ENCODE data around the gene DNER.
"Not testable (repeated sequence)": the region's sequence is repeated elsewhere in the genome, so short reads cannot be mapped to it uniquely, and the experiment has no call there.

The DNER gene

DNA sequence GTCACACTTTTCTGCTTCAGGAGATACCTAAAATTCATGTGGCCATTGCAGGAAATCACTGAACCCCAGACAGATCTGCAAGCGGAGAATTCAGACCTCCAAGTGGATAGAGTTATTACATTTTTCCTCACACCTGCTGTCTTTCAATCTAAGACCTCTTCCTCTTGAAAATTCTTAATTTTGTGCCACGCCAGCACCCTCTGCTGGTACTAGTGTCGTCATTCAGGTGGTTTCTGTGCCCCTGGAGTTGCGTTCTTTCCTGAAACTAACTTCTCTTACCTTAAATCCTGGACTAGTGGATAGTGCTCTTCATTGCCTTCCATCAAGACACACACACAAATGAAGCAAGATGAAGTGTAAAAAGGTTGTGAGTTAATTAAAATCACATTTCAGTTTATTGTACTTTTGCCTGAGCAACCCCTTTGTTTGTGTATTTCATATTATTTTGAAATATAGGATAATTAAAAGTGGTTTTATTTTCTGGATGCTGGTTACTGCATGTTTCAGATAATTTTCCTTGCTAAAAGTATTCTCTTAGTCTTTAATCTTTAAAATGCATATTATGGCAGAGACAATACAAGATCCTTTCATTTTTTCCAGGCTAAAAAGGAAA lies 1.6 kb upstream of the DNER start:
- DNase-seq (ENCODE audit: low read depth), result peak; percentile 71

DNA sequence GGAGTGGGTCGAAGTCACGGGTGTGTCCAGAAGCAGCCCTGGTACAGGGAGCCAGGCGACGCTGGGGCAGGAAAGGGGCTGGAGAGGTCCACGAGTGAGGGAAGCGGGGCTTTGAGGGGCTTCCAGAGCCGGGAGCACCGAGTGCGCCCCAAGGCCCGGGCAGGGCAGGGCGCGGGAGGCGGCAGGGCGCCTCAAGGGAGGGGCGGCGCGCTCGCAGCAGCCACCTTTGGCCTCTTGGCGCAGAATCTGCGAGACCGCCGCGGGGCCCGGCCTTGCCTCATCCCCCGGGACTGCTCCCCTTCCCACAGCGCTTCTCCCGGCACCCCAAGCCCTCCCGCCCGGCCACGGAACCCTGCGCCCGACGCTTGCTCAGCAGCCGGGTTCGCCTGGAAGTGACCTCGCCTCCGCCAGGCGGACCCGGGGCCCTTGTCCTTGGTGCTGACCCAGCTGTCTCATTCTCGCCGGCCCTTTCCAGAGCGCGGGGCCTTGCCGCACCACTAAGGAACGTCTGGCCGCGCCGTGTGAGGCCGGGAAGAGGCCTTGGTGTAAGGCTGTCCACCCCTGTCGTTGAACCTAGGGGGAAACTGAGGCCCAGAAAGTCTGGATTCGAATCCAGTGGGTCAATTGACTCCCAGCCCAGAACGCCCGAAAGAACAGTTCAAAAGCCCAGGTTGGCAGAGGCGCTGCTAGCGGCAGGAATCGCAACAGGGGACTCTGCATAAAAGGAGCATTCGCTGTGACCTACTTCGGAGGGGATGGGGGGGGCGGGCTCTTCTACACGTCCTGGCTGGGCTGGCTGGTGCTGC lies 584 bp upstream of the DNER start:
- peak; percentile 85 for DNase-seq (ENCODE audit: low read depth)

DNA sequence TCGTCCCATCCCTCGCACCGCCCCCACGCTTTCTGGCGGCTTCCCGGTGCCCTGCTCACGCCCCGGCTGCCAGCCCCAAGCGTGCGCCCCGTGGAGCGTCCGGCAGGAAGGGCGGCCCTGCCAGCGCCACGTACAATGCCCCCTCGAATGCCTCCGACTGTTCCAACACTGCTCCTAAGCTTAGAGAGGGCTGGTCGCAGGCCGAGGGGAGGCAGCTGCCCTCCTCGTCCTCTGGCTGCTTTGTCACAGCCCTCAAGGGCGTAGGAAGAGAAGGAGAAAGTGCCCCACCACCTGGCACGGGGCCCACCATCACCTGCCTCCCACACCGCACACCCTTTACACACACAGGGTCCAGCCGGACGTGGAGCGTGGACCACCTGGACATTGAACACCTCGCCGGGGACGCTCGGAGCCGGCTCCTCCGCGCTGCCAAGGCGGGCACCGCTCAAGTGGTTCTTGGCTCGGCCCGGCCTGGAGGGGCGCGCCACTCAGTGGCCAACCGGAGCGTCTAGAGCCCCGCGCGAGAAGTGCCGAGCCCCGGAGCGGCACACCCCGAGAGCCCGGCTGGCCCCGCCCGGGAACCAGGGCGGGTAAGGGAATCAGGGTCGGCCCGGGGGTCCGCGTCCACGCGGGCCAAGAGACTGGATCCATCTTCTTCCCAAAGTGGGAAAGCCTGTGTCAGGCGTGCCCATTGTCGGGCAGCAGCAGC lies 830 bp downstream of the DNER start:
- peak; percentile 76 for DNase-seq (ENCODE audit: low read depth)

DNA sequence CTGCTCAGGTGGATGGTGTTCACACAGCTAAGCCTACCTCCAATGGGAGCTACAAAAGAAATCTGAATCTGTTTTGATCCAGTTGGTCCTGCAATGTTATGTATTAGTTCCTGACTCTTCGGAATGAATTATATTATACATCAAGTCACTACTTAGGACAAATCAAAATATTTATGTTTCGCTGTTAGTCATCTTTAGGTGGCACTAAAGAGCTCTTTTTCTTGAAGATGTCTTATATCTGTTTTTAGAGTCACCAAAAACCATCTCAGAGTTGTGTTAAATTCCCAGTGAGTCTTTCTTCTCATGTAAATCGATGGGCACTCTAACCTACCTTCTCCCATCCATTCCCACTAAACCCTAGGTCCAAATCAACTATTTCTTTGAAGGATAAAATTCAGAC lies 2.2 kb downstream of the DNER start:
- DNase-seq (ENCODE audit: low read depth), result peak; percentile 62

DNA sequence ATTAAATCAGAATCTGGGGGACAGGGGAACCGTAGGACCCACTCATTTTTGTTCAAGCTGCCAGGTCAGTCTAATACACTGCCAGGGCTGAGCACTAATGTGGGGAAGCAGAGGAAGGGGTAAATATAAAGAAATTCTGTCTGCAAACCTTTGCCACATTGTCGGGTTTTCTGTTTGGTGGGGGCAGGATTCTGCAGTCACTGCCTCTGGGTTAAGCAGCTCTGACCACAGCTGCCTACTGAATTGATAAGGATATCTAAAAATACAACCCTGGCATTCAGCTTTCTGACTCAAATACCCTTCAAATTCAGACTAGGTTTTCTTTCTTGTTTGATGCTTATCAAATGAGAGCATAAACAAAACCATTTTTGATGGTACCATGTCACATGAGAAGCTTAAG lies 6.0 kb downstream of the DNER start:
- DNase-seq (ENCODE audit: low read depth), result no peak

DNA sequence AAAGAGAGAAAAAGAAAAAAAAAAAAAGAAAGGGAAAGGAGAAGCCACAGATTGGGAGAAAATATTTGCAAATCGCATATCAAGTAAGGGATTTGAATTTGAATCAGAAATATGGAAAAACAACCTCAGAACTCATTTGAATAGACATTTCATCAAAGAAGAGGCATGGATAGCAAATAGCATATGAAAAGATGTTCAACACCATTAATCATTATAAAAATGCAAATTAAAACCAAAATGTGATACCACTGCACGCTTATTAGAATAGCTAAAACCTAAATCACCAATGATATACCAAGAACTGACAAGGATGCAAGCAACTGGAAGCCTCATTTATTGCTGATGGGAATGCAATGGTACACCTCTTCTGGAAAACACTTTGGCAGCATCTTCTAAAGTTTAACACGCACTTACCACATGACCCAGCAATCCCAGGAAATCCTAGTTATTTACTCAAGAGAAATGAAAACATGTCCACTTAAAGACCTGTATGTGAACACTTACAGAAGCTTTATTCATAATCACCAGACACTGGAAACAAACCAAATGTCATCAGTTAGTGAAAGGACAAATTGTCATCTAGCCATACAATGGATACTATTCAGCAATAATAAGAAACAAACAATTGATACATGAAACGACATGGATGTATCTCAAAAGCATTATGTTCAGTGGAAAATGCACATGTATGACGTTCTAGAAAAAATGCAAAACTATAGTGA lies 10.3 kb downstream of the DNER start:
- no peak for DNase-seq (ENCODE audit: low read depth)

DNA sequence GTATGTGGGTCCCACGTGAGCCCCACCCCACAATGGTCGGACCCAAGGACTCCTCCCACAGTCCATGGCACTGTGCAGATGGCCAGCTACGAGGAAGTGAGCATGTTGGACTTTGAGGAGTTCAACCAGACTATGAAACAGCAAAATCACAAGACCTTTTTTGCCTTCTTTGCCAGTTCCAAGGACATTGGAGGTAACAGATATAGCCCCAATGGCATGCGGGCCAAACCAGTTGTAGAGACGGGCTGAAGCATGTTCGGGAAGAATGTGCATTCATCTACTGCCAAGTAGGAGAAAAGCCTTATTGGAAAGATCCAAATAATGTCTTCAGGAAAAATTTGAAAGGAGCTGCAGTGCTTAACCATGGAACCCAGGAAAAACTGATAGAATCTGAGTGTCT lies 12.6 kb downstream of the DNER start:
- DNase-seq (ENCODE audit: low read depth), result no peak

DNA sequence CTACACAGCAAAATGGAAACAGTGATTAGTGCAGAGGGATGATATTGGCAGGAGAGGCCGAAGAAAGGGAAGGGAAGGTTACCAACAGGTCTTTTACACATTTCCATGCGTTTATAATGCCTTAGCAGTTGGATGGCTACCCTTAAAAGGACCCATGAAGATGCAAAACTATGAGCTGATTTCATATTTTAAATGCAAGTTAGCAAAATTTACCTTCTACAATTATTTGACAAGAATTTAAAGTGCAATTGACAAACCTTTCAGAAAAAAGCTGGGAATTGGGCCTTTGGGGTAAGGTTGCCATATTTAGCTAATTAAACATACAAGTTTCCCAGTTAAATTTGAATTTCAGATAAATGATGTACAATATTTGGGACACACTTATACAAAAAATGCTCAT lies 13.3 kb downstream of the DNER start:
- DNase-seq (ENCODE audit: low read depth), result no peak

DNA sequence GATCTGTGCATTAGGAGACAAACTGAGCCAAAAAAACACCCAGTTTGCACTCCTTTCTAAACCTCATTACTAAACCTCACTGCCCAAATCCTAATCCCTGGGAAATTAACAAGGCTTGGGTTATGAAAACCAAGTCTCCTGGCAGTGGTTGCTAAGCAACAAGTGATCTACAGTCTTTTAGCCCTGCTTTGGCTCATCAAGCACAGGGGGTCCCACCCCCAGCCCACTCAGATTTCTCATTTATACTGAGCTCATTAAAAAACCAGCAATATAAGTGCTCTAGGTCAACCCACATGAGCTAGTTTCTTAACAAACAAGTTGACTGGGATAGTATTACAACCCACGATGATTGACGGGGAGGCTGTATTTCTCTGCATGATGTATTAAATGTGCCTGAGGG lies 18.4 kb downstream of the DNER start:
- DNase-seq (ENCODE audit: low read depth), result no peak

DNA sequence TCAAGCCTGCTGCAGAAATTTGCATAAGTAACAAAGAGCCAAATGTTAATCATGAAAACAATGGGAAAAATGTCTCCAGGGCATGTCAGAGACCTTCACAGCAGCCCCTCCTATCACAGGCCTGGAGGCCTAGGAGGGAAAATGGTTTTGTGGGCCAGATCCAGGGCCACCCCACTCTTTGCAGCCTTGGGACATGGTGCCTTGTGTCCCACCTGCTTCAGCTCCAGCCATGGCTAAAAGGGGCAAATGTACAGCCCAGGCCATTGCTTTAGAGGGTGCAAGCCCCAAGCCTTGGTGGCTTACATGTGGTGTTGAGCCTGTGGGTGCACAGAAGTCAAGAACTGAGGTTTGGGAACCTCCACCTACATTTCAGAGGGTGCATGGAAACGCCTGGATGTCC lies 20.5 kb downstream of the DNER start:
- DNase-seq (ENCODE audit: low read depth), result not testable (repeated sequence)

DNA sequence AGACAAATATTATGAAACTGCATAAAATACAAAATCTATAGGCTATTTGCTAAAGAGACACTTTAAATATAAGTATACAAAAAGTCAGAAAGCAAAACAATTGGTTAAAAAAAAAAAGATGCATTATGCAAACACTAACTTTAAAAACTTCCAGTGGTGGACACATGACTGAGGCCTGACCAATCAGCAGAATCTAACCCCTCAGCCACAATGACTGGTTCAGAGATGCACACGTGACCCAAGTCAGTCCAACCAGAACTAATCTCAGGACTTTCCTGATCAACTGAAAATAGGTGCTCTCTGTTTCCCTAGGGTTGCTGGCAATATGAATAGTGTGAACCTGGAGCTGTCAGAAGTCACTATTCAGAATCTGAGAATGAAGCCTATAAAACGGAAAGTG lies 22.7 kb downstream of the DNER start:
- DNase-seq (ENCODE audit: low read depth), result no peak

DNA sequence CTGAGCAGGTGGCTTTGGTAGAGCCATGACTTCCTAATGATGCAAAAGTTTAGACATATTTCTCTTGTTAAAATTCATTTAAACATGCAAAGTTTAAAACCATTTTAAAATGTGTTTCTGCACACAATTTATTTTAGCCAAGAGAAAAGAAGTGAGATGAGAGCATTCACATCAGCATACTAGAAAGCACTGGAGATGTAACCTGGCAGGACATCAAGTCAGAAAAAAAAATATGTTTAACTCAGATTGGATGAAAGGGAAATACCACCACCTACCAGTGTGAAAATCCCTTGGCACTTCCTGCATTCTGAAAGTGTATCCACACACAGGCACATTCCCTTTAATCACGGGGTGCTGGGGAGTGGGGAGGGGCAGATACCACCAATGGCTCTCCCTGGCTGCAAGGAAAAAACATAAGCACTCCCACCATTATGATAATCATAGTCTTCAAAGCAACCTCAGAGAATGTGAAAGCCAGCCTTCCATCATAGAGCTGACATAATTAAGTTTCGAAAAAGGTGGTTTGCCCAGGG lies 25.0 kb downstream of the DNER start:
- no peak for DNase-seq (ENCODE audit: low read depth)

DNA sequence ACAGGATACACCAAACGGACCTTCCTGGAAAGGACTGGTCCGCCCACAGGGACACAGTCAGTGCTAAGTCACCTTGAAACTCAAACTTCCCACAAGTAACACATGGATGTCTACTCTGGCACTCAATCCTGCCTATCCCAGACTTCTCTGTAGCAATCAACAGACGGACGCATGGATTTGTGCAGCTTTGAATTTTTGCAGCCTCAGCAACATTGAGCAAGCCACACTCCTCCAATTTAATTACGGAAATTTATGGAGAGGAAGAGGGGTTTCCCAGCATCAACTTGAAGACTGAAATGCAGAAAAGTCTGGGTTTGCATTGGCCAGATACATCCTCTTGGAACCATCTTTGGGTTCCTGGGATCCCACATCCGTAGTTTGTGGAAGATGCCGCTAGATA lies 26.2 kb downstream of the DNER start:
- DNase-seq (ENCODE audit: low read depth), result no peak

DNA sequence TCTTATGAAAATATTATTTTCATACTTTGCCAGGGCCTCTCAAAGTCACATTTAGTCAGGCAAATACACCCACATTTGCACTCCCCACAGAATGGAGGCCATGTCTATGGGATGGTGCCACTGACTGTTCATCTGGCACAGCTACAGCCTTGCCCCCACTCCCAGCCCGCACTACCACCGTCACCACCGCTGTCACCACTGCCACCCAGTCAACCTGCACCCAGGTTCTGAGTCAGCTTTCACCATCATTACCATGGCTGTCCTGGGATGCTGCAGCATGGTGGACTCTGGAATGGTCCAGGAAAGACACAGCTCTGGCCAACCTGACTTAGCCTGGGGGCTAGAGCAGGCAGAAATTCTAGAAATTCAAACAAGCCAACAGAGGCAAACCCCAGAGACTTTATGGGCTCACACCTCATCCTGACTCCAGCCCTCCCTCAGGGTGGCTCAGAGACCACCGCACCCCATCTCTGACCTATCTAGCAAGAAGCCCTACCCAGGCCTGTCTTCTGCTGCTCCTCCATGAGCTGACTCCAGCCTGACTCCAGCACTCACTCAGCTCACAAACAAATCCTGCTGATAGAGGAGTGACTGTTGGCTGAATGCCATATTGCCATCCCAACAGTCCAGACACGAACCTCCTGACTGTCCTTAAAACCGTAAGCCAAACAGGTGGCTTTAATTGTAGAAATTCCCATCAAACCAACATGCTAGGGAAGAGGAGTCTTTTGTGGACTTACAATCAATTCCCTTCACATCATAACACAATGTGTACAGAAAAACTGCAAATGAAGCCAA lies 28.0 kb downstream of the DNER start:
- no peak for DNase-seq (ENCODE audit: low read depth)

DNA sequence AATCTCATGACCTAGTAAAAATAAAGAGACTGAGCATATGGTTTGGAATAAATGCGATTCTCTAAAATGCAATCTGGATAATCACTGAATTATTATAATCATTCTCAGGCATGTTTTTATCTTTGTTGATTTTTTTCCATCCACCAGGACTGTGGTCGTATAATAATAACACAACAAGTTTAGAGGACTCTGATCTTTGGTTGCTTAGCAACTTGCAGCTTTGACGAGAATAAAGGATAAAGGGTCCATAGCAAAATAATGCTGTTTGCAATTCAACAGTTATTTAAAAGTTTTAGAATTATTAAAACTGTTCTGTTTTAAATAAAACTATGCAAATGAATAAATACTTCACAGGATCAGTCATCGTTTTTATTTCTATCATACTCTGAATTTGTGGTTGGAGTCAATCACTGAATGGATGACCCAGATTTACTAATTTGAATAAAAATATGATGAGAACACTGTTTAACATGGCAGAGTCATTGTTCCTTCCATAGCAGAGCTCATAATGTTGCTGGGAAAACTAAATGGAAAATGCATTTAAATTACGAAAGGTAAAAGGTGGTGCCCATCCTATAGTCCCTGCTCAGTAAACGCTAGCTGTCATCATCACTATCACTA lies 29.3 kb downstream of the DNER start:
- DNase-seq (ENCODE audit: low read depth), result no peak

DNA sequence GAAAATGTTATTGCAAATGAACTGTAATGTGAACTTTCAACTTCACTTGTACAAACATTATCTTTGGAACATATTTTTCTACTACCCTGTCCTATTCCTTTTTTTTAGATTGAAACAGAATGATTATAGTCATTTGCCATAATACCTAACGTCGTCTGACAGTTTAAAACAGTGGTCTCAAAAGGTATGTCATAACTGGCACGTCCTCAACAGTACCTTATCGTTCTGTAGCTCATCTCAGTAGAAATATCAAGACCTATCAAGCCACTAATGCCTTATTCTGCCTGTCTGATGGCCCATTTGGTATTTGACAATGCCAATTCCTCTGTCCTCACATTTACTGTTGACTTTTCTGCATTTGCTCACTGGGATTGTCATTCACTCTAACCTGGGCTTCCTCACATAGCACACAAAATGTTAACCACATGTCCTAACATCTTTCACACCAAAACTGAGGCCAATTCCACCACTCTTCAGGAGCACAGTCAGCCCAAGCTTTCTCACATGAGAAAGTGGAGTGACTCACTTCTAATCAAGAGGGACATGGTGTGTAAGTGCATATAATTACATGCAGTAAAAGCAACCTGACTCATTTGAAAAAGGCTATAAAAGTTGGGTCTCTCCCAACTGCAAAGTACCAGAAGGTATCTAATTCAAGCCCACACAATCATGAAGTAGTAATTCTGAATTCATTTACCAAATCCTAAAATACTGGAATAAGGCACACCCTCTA lies 34.8 kb downstream of the DNER start:
- peak; percentile 58 for DNase-seq (ENCODE audit: low read depth)

DNA sequence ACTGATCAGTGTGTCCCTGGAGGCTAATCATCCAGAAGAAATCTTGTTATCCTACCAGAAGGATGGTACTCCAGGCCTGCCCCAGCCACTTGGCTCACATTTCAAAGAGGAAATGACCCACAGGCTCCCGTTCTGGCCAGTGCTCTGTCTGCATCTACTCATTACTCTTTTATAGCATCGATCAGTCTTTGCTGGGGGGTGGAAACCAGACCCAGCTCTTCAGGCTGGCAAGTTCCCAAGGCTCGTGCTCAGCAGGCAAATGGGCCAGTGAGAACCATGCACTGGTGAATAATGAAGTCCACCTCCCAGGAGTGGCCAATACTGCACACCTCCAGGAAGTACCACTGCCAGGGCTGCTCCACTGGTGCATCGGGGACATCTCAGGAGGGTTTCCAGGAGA lies 38.8 kb downstream of the DNER start:
- DNase-seq (ENCODE audit: low read depth), result peak; percentile 21

DNA sequence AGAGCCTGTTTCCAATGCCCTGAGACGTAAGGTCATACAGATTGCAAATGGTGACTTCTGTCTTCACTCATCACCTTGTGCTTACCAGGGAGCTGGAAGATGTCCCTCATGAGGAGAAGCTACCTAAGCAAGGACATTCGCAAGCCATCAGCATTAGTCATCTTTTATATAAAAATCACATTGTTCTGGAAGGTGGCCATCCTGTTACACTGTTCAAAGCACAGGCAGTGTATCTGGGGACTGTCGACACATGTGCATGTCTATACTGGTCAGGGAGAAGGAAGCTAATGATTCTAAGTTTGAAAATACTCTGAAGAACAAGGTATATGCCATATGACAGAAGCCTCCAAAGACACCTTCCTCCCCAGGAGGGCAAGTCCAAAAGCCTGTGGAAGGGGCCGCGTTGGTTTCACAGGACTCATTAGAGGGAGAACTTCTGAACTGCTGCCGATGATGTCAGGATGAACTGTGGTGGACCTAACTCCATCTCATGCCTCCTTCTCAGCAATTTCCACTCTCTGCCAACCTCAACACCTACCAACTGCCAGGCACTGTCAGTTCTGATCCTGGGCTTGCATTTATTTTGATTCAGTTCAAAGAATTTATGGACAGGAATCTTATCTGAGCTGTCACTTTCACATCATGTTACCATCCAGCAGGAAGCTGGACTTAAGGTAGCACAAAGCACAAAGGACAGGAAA lies 39.4 kb downstream of the DNER start:
- DNase-seq (ENCODE audit: low read depth), result no peak

DNA sequence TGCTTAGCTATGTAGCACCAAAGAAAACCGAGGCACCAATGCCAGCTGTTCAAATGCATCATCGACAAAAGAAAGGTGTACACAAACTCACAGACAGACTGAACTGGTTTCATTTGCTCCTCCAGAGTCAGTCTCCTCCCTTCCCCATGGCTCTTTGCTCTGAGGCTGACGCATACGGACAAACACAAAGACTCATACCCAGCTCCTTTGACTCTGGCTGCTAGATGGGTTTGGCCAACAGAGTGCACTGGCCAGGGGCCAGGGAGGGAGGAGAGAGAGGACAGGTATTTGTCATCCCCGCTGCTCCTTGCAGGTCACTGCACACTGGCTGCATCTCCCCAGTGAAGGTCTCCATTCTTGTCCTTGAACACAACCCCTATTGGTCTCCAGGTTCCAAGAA lies 40.7 kb downstream of the DNER start:
- DNase-seq (ENCODE audit: low read depth), result peak; percentile 2

DNA sequence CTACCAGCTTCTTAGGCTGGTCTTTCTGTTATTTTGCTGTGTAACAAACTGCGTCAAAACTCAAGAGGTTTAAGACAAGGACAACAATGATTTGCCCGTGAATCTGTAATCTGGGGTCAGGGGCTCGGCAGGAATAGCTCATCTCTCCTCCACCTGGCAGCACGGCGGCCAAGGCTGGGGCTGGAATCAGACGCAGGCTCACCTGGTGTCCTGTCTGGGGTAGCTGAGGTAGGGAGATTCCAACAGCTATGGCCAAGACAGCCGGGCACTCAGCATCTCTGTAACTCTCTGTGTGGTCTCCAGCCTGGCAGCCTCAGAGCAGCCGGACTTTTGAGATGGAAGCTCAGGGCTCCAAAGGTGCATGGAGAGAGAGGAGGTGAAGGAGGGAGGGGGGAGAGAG lies 42.3 kb downstream of the DNER start:
- DNase-seq (ENCODE audit: low read depth), result no peak
